HUES6 (cell line): Measurements from ENCODE around the gene ZXDC.

Experiments
- H3K27ac ChIP-seq: 2 replicates; pipeline ENCODE4 v1.7.0; 2013; ENCODE audit warnings: low read depth, mild to moderate bottlenecking, low read length, inconsistent platforms
- H3K27me3 ChIP-seq: 2 replicates; pipeline ENCODE4 v1.6.1; 2013; ENCODE audit warnings: low read length; ENCODE audit not compliant: control insufficient read depth, insufficient read depth
- H3K36me3 ChIP-seq: 2 replicates; pipeline ENCODE4 v1.6.1; 2013; ENCODE audit warnings: low read length; ENCODE audit not compliant: control insufficient read depth, insufficient read depth
- H3K4me1 ChIP-seq: 2 replicates; pipeline ENCODE4 v1.6.1; 2013; ENCODE audit warnings: low read length; ENCODE audit not compliant: control insufficient read depth, insufficient read depth
- H3K4me3 ChIP-seq: 2 replicates; pipeline ENCODE4 v1.5.1; 2013; ENCODE audit warnings: low read depth, low read length
- H3K9ac ChIP-seq: one replicate; pipeline ENCODE4 v1.6.1; 2013; ENCODE audit warnings: mild to moderate bottlenecking, low read length
- H3K9me3 ChIP-seq: 2 replicates; pipeline ENCODE4 v1.6.1; 2013; ENCODE audit warnings: low read depth, low read length; ENCODE audit not compliant: control insufficient read depth, insufficient read depth

Gene ZXDC

GRCh38 chr3:126448136-126448892 is 27.4 kb downstream of the ZXDC start:
- Histone ChIP-seq H3K4me1 (peaks cover 5% of the 10 kb centered on the region; the same call in 1 of the 2 replicates), H3K4me3 (no peak overlapping the region), H3K9ac (no peak overlapping the region), H3K27me3 (no peaks in the 10 kb centered on the region), H3K36me3 (peaks cover 47% of the 10 kb centered on the region), H3K9me3 (no peaks in the 10 kb centered on the region), H3K27ac (no peak overlapping the region)

- Histone ChIP-seq H3K36me3 (peaks cover 40% of the 10 kb centered on the region), H3K9ac (no peak overlapping the region), H3K9me3 (no peaks in the 10 kb centered on the region), H3K4me3 (no peak overlapping the region), H3K27ac (no peak overlapping the region), H3K4me1 (peaks cover 11% of the 10 kb centered on the region), H3K27me3 (no peaks in the 10 kb centered on the region)
Observed at GRCh38 chr3:126447456-126448106, 28.1 kb downstream of the ZXDC start.

GRCh38 chr3:126446791-126447190 is 28.9 kb downstream of the ZXDC start:
- Histone ChIP-seq H3K4me3 (no peak overlapping the region), H3K4me1 (peaks cover 13% of the 10 kb centered on the region), H3K9me3 (no peaks in the 10 kb centered on the region), H3K27ac (no peak overlapping the region), H3K9ac (no peak overlapping the region), H3K27me3 (no peaks in the 10 kb centered on the region), H3K36me3 (peaks cover 32% of the 10 kb centered on the region)

- Histone ChIP-seq H3K4me1 (peaks cover 13% of the 10 kb centered on the region), H3K9ac (no peak overlapping the region), H3K4me3 (no peak overlapping the region), H3K27ac (no peak overlapping the region), H3K9me3 (no peaks in the 10 kb centered on the region), H3K27me3 (no peaks in the 10 kb centered on the region), H3K36me3 (peaks cover 31% of the 10 kb centered on the region)
Observed at GRCh38 chr3:126446301-126446700, 29.4 kb downstream of the ZXDC start.

GRCh38 chr3:126445506-126445905 is 30.2 kb downstream of the ZXDC start:
- H3K27ac ChIP-seq: no peak overlapping the region
- peaks cover 27% of the 10 kb centered on the region for H3K36me3 ChIP-seq
- H3K9ac ChIP-seq: no peak overlapping the region
- H3K27me3 ChIP-seq: no peaks in the 10 kb centered on the region
- no peak overlapping the region for H3K4me3 ChIP-seq
- peaks cover 13% of the 10 kb centered on the region for H3K4me1 ChIP-seq
- no peaks in the 10 kb centered on the region for H3K9me3 ChIP-seq

GRCh38 chr3:126442856-126443242 is 32.8 kb downstream of the ZXDC start:
- Histone ChIP-seq H3K4me3 (no peak overlapping the region), H3K36me3 (peaks cover 26% of the 10 kb centered on the region), H3K9ac (no peak overlapping the region), H3K4me1 (peaks cover 17% of the 10 kb centered on the region), H3K9me3 (no peaks in the 10 kb centered on the region), H3K27ac (no peak overlapping the region), H3K27me3 (no peaks in the 10 kb centered on the region)

- Histone ChIP-seq H3K27ac (no peak overlapping the region), H3K9ac (no peak overlapping the region), H3K9me3 (no peaks in the 10 kb centered on the region), H3K36me3 (peaks cover 28% of the 10 kb centered on the region), H3K27me3 (no peaks in the 10 kb centered on the region), H3K4me3 (no peak overlapping the region), H3K4me1 (peaks cover 17% of the 10 kb centered on the region)
Observed at GRCh38 chr3:126442094-126442855, 33.4 kb downstream of the ZXDC start.

- Histone ChIP-seq H3K9ac (no peak overlapping the region), H3K27me3 (no peaks in the 10 kb centered on the region), H3K4me3 (no peak overlapping the region), H3K9me3 (no peaks in the 10 kb centered on the region), H3K27ac (no peak overlapping the region), H3K4me1 (peaks cover 14% of the 10 kb centered on the region), H3K36me3 (peaks cover 34% of the 10 kb centered on the region)
Observed at GRCh38 chr3:126441256-126441880, 34.3 kb downstream of the ZXDC start.

- Histone ChIP-seq H3K36me3 (peaks cover 35% of the 10 kb centered on the region), H3K9ac (no peak overlapping the region), H3K4me3 (no peak overlapping the region), H3K9me3 (no peaks in the 10 kb centered on the region), H3K4me1 (peaks cover 12% of the 10 kb centered on the region; the same call in 1 of the 2 replicates), H3K27me3 (no peaks in the 10 kb centered on the region), H3K27ac (no peak overlapping the region)
Observed at GRCh38 chr3:126440709-126440995, 35.0 kb downstream of the ZXDC start.

- no peak overlapping the region for H3K9ac ChIP-seq
- H3K9me3 ChIP-seq: no peaks in the 10 kb centered on the region
- H3K36me3 ChIP-seq: peaks cover 32% of the 10 kb centered on the region
- H3K4me1 ChIP-seq: peaks cover 12% of the 10 kb centered on the region; the same call in 1 of the 2 replicates
- no peak overlapping the region for H3K4me3 ChIP-seq
- H3K27ac ChIP-seq: no peak overlapping the region
- no peaks in the 10 kb centered on the region for H3K27me3 ChIP-seq
Observed at GRCh38 chr3:126439968-126440708, 35.6 kb downstream of the ZXDC start.
